ENCODE data around the gene KHK.

DNA sequence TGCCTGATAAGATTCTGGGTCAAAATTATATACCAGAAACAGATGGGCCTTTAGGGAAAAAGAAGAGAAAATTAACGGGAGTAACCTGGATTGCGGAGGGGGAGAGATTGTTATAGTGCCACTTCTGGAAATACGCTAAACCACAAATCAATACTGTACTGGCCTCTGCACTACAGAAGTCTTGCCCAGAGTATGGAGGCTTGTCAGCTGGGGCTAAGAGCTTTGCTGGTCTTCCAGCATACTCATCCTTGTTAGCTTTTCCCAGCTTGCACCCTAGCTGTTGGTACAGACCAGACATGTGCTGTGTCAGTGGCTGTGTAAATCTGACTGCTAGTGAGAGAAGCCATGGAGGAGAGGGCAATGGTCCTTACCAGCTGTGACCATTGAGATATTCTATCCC is 26.2 kb upstream of the KHK start:
- no peak for TF ChIP-seq POLR2A (IDR thresholded peaks at IDR 0.05)
- TF ChIP-seq, protein P1, sequence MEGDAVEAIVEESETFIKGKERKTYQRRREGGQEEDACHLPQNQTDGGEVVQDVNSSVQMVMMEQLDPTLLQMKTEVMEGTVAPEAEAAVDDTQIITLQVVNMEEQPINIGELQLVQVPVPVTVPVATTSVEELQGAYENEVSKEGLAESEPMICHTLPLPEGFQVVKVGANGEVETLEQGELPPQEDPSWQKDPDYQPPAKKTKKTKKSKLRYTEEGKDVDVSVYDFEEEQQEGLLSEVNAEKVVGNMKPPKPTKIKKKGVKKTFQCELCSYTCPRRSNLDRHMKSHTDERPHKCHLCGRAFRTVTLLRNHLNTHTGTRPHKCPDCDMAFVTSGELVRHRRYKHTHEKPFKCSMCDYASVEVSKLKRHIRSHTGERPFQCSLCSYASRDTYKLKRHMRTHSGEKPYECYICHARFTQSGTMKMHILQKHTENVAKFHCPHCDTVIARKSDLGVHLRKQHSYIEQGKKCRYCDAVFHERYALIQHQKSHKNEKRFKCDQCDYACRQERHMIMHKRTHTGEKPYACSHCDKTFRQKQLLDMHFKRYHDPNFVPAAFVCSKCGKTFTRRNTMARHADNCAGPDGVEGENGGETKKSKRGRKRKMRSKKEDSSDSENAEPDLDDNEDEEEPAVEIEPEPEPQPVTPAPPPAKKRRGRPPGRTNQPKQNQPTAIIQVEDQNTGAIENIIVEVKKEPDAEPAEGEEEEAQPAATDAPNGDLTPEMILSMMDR (IDR thresholded peaks at IDR 0.05) = no peak
- no peak for TF ChIP-seq POLR2AphosphoS5 (IDR thresholded peaks at IDR 0.05)

Measured in prostate gland (tissue), 2 donors.